Kidney epithelial cell (primary cell): Measurements from ENCODE around the gene SMAP1. TPM values are rescaled to one million over a fixed set of nuclear protein-coding genes. Genes with fewer than 3 reads are reported as not detected.

Experiments
- DNase-seq: peaks from one replicate; pipeline ENCODE4 v3.0.0-alpha.2; 2010; ENCODE audit warnings: low read depth
- H3K27me3 ChIP-seq: 2 replicates; pipeline ENCODE4 v1.6.0; 2011; ENCODE audit warnings: low read length; ENCODE audit not compliant: control insufficient read depth, insufficient read depth
- H3K36me3 ChIP-seq: 2 replicates; pipeline ENCODE4 v1.5.1; 2011; ENCODE audit warnings: low read length; ENCODE audit not compliant: control insufficient read depth, insufficient read depth
- H3K4me3 ChIP-seq: 2 replicates; pipeline ENCODE4 v1.5.1; 2011; ENCODE audit warnings: low read depth, mild to moderate bottlenecking, control low read depth, low read length
- total RNA-seq: library from RNA; depleted of rRNA; stranded (reverse); fragments of >200 nt; gene quantifications from 2 replicates; pipeline ENCODE4 v1.2.3, GENCODE V29; 2015
- TF ChIP-seq, protein P1 (sequence below): IDR thresholded peaks from 2 replicates; pipeline ENCODE4 v1.5.1; 2011; ENCODE audit warnings: mild to moderate bottlenecking, moderate library complexity, low read length, control low read depth, inconsistent platforms; ENCODE audit not compliant: insufficient read depth, poor library complexity, severe bottlenecking

SMAP1 gene
- total RNA-seq, 1 donor from 2014 or later, result 27.5 TPM

DNA sequence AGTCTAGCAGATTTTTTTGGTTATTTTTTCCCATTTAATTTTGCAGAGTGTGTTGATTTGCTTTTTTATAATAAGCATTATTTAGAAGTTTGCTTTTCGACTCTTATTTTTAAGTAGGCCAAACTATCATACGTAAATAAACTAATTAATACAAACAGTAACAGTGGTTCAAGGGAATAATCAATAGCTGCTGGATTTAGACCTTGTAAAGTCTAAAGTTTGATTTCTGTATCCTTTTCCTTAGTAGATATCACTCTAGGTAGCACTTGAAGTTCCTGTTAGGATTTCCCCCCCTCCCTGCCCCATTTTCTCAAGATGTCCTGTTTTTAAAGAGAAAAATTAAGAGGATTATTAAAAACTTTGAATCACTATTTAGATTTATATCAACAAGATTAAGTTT is 153.1 kb downstream of the SMAP1 start:
- TF ChIP-seq, protein P1, sequence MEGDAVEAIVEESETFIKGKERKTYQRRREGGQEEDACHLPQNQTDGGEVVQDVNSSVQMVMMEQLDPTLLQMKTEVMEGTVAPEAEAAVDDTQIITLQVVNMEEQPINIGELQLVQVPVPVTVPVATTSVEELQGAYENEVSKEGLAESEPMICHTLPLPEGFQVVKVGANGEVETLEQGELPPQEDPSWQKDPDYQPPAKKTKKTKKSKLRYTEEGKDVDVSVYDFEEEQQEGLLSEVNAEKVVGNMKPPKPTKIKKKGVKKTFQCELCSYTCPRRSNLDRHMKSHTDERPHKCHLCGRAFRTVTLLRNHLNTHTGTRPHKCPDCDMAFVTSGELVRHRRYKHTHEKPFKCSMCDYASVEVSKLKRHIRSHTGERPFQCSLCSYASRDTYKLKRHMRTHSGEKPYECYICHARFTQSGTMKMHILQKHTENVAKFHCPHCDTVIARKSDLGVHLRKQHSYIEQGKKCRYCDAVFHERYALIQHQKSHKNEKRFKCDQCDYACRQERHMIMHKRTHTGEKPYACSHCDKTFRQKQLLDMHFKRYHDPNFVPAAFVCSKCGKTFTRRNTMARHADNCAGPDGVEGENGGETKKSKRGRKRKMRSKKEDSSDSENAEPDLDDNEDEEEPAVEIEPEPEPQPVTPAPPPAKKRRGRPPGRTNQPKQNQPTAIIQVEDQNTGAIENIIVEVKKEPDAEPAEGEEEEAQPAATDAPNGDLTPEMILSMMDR, result no peak
- H3K4me3 ChIP-seq, result no peak overlapping the region
- DNase-seq, result no peak
- no peaks in the 10 kb centered on the region for H3K27me3 ChIP-seq
- H3K36me3 ChIP-seq, result no peaks in the 10 kb centered on the region

DNA sequence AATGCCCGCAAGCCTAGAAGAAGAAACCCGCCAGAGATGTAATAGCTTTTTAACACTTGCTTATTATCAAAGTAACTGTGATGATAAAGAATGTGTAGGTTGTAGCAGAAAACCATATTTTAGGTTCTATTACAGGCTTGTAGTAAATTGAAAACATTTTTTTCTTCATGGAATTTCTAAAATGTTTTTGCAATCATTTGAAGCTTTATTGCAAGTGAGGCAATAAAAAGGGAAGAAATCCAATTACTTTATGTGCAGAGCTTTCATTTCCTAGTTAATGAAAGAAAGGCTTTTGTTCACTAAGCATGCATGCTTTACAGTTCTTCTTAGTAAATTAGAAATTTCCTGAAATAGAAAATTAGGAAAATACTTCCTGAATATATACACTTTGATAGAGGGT is 154.1 kb downstream of the SMAP1 start:
- TF ChIP-seq, protein P1, result no peak
- H3K27me3 ChIP-seq, result no peaks in the 10 kb centered on the region
- no peak for DNase-seq
- H3K36me3 ChIP-seq, result no peaks in the 10 kb centered on the region
- H3K4me3 ChIP-seq, result no peak overlapping the region

DNA sequence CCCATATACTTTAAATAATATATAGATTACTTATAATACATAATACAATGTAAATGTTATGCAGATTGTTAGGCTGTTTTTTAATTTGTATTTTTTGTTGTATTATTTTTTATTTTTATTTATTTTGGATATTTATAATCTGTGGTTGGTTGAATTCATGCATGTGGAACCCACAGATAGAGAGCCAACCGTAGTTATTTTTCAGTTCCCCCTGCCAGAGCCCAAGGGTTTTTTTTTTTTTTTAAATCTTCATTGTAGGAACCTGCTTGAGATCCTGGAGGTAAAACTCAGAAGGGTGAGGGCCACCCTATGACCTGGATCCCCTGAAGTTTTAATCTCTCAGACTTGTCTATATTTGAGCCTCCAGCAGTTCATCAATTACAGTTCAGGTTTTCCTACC is 156.0 kb downstream of the SMAP1 start:
- TF ChIP-seq, protein P1, result no peak
- H3K36me3 ChIP-seq, result no peaks in the 10 kb centered on the region
- H3K4me3 ChIP-seq, result no peak overlapping the region
- no peak for DNase-seq
- H3K27me3 ChIP-seq, result no peaks in the 10 kb centered on the region

DNA sequence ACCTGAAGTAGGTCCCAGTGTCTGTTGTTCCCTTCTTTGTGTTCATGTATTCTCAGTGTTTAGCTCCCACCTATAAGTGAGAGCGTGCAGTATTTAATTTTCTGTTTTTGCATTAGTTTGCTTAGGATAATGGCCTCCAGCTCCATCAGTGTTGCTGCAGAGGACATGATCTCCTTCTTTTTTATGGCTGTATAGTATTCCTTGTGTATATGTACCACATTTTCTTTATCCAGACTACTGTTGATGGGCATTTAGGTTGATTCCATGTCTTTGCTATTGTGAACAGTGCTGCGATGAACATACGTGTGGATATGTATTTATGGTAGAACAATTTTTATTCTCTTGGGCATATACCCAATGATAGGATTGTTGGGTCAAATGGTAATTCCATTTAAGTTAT is 163.7 kb downstream of the SMAP1 start:
- H3K27me3 ChIP-seq, result no peaks in the 10 kb centered on the region
- no peak for DNase-seq
- H3K4me3 ChIP-seq, result no peak overlapping the region
- TF ChIP-seq, protein P1, result no peak
- no peaks in the 10 kb centered on the region for H3K36me3 ChIP-seq

DNA sequence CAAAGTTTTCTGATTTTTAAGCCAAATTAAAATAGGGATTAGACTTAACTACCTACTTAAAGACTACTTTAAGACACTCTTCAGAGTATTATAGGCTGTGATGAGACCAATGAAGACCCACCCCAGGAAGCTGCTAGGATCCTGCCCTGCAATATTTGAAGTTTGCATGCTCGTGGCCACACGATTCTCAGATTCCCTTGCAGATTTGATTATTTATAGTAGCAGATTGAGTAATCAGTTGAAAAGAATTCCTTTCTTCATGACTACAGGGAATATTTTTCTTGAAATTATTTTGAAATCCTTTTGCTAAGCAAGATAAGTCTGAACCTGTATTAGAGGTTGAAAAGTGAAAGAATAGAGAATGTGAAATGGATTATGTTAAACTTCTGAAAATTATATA is 166.8 kb downstream of the SMAP1 start:
- Histone ChIP-seq H3K27me3 (no peaks in the 10 kb centered on the region), H3K36me3 (no peaks in the 10 kb centered on the region), H3K4me3 (no peak overlapping the region)
- DNase-seq, result no peak
- TF ChIP-seq, protein P1, result no peak

DNA sequence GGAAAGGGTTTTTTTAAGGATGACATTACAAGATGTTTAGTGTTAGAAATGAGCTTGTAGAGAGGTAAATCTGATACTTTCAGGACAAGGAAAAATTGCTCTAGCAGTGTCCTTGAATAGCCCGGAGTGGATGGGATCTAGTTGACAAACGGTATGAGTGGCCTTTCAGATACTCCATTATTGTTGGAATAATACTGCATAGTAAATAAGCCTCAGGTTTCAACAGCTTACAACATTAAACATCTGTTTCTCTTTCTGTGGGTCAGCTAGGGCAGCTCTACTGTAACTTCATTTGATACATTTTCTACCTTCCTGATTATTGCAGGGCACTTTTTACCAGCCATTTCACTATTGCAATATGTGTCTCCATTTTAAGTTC is 171.2 kb downstream of the SMAP1 start:
- TF ChIP-seq, protein P1, result no peak
- Histone ChIP-seq H3K36me3 (no peaks in the 10 kb centered on the region), H3K4me3 (no peak overlapping the region), H3K27me3 (no peaks in the 10 kb centered on the region)
- no peak for DNase-seq
